ENCODE data around the gene NLRP12.
"Not testable (repeated sequence)": the region's sequence is repeated elsewhere in the genome, so short reads cannot be mapped to it uniquely, and the experiment has no call there.

NLRP12 gene

GRCh38 chr19:53840241-53840640 is 16.1 kb upstream of the NLRP12 start:
- DNase-seq (ENCODE audit: low spot score), result not testable (repeated sequence)

GRCh38 chr19:53838446-53838845 is 14.3 kb upstream of the NLRP12 start:
- not testable (repeated sequence) for DNase-seq (ENCODE audit: low spot score)

GRCh38 chr19:53832861-53833260 is 8.7 kb upstream of the NLRP12 start:
- not testable (repeated sequence) for DNase-seq (ENCODE audit: low spot score)

- no peak for DNase-seq (ENCODE audit: low spot score)
These were observed 4.4 kb upstream of the NLRP12 start for GRCh38 chr19:53828531-53828930.

GRCh38 chr19:53826876-53827275 is 2.8 kb upstream of the NLRP12 start:
- DNase-seq (ENCODE audit: low spot score), result no peak

- no peak for DNase-seq (ENCODE audit: low spot score)
These were observed 564 bp downstream of the NLRP12 start for GRCh38 chr19:53823380-53824120.

- DNase-seq (ENCODE audit: low spot score), result no peak
These were observed 4.3 kb downstream of the NLRP12 start for GRCh38 chr19:53819861-53820260.

- DNase-seq (ENCODE audit: low spot score), result no peak
These were observed 5.4 kb downstream of the NLRP12 start for GRCh38 chr19:53818756-53819155.

GRCh38 chr19:53813996-53814395 is 10.1 kb downstream of the NLRP12 start:
- no peak for DNase-seq (ENCODE audit: low spot score)

GRCh38 chr19:53812335-53812734 is 11.8 kb downstream of the NLRP12 start:
- no peak for DNase-seq (ENCODE audit: low spot score)

GRCh38 chr19:53810891-53811290 is 13.2 kb downstream of the NLRP12 start:
- no peak for DNase-seq (ENCODE audit: low spot score)

GRCh38 chr19:53810187-53810546 is 13.9 kb downstream of the NLRP12 start:
- no peak for DNase-seq (ENCODE audit: low spot score)

- no peak for DNase-seq (ENCODE audit: low spot score)
These were observed 14.5 kb downstream of the NLRP12 start for GRCh38 chr19:53809518-53810186.

- peak; percentile 38 for DNase-seq (ENCODE audit: low spot score)
These were observed 15.4 kb downstream of the NLRP12 start for GRCh38 chr19:53808710-53809125.

- DNase-seq (ENCODE audit: low spot score), result no peak
These were observed 22.9 kb downstream of the NLRP12 start for GRCh38 chr19:53801257-53801656.

- no peak for DNase-seq (ENCODE audit: low spot score)
These were observed 29.1 kb downstream of the NLRP12 start for GRCh38 chr19:53795019-53795418.

- peak; percentile 86 for DNase-seq (ENCODE audit: low spot score)
These were observed 31.2 kb downstream of the NLRP12 start for GRCh38 chr19:53792721-53793433.

- no peak for DNase-seq (ENCODE audit: low spot score)
These were observed 34.1 kb downstream of the NLRP12 start for GRCh38 chr19:53789708-53790678.

- no peak for DNase-seq (ENCODE audit: low spot score)
These were observed 36.8 kb downstream of the NLRP12 start for GRCh38 chr19:53787266-53787665.

- no peak for DNase-seq (ENCODE audit: low spot score)
These were observed 37.4 kb downstream of the NLRP12 start for GRCh38 chr19:53786744-53787143.

GRCh38 chr19:53785196-53785889 is 38.8 kb downstream of the NLRP12 start:
- DNase-seq (ENCODE audit: low spot score), result no peak

Measured in pons (tissue), 1 donor.